Fibroblast of skin of scalp (primary cell): ENCODE results near the gene OR5D16. TPM values are rescaled to one million over a fixed set of nuclear protein-coding genes. Genes with fewer than 3 reads are reported as not detected.
"Not testable (repeated sequence)": the region's sequence is repeated elsewhere in the genome, so short reads cannot be mapped to it uniquely, and the experiment has no call there.

Source experiments
- DNase-seq: peaks from one replicate; pipeline ENCODE4 v3.0.0-alpha.2; 2013
- polyA plus RNA-seq, 2 experiments: library from polyadenylated mRNA; unstranded; fragments of 120-200 nt; gene quantifications; one replicate each; pipeline ENCODE4 v1.2.1, GENCODE V29; 2013; ENCODE audit not compliant: insufficient read length in 2 of 2

The OR5D16 gene
- polyA plus RNA-seq (2013, experiment 1 of 2; ENCODE audit: insufficient read length), result not detected
- not detected for polyA plus RNA-seq (2013, experiment 2 of 2; ENCODE audit: insufficient read length)

GRCh38 chr11:55838452-55838851 lies at the start of gene OR5D16:
TSS of gene OR5D16 (plus strand) at chr11:55838752. CDS start at chr11:55838752, 0 bp downstream.
- DNase-seq, result no peak

GRCh38 chr11:55791606-55792005 lies 46.9 kb upstream of the OR5D16 start:
- no peak for DNase-seq

- DNase-seq, result no peak
Observed at GRCh38 chr11:55793321-55793720, 45.2 kb upstream of the OR5D16 start.

- no peak for DNase-seq
Observed at GRCh38 chr11:55795256-55795655, 43.3 kb upstream of the OR5D16 start, which contains the start of gene OR5D14. TSS of gene OR5D14 (plus strand) at chr11:55795556. CDS start at chr11:55795556, 0 bp downstream.

GRCh38 chr11:55806248-55806647 lies 32.3 kb upstream of the OR5D16 start:
- no peak for DNase-seq

GRCh38 chr11:55811067-55811466 lies 27.5 kb upstream of the OR5D16 start, which contains the start of gene OR5L1:
TSS of gene OR5L1 (plus strand) at chr11:55811367. CDS start at chr11:55811467, 100 bp downstream.
- no peak for DNase-seq

GRCh38 chr11:55819330-55819729 lies 19.2 kb upstream of the OR5D16 start, which contains the start of gene OR5D18:
TSS of gene OR5D18 (plus strand) at chr11:55819630. CDS start at chr11:55819630, 0 bp downstream.
- no peak for DNase-seq

GRCh38 chr11:55826919-55827318 lies 11.6 kb upstream of the OR5D16 start, which contains the start of gene OR5L2:
TSS of gene OR5L2 (plus strand) at chr11:55827219. CDS start at chr11:55827219, 0 bp downstream.
- no peak for DNase-seq

GRCh38 chr11:55847453-55847852 lies 8.9 kb downstream of the OR5D16 start:
- no peak for DNase-seq

GRCh38 chr11:55849037-55849436 lies 10.5 kb downstream of the OR5D16 start:
- no peak for DNase-seq

GRCh38 chr11:55852141-55852540 lies 13.6 kb downstream of the OR5D16 start:
- DNase-seq, result no peak

GRCh38 chr11:55854704-55855103 lies 16.2 kb downstream of the OR5D16 start:
- no peak for DNase-seq

GRCh38 chr11:55867354-55867753 lies 28.8 kb downstream of the OR5D16 start:
- not testable (repeated sequence) for DNase-seq

- not testable (repeated sequence) for DNase-seq
Observed at GRCh38 chr11:55872731-55873130, 34.2 kb downstream of the OR5D16 start.

- not testable (repeated sequence) for DNase-seq
Observed at GRCh38 chr11:55873146-55873545, 34.6 kb downstream of the OR5D16 start.

GRCh38 chr11:55882997-55883396 lies 44.4 kb downstream of the OR5D16 start, which contains the start of gene TRIM51:
TSS of gene TRIM51 (plus strand) at chr11:55883297. CDS start at chr11:55885429, 2,132 bp downstream.
- DNase-seq, result not testable (repeated sequence)

GRCh38 chr11:55884995-55885394 lies 46.4 kb downstream of the OR5D16 start:
- not testable (repeated sequence) for DNase-seq

GRCh38 chr11:55885481-55885880 lies 46.9 kb downstream of the OR5D16 start:
- DNase-seq, result not testable (repeated sequence)
